ENCODE measurements around the gene CRYBA4.
"Not testable (repeated sequence)": the region's sequence is repeated elsewhere in the genome, so short reads cannot be mapped to it uniquely, and the experiment has no call there.

The CRYBA4 gene

GRCh38 chr22:26597480-26597879 is 24.3 kb upstream of the CRYBA4 start:
- no peak for DNase-seq

DNA sequence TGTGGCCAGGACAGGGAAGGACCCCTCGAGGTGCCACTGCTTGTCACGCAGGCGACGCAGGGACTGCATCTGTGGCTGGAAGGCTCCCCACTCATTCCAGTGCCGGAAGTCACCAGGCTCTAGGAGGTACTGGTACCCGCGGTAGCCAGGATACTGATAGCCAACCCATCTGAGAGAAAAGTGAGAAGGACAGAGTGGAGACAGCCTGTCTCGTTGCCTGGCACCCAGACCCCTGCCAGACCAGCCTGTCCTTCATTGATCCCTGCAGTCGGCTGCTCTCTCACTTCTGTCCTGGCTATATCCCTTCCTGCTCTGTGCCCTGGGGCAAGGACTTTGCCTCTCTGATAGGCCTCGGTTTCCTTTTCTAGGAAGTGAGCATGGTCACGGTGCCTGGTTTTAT is 22.3 kb upstream of the CRYBA4 start:
- DNase-seq: no peak

DNA sequence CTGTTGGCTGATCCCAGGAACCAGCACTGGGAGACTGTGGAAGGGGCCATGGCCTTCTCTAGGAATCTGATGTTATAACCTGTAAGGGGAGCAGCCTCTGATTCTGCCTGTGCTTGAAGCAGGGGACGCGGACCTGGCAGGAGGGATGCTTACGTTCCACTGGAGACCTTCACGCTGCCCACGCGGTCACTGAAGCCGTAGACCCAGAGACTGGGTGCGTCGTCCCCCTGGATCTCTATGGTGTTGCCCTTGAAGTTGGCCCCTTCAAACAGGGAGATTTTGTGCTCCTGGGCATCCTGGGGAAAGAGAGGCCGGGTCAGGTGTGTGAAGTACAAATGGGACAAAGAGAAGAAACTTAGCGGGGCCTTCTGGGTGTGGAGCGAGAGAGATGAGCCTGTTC is 20.0 kb upstream of the CRYBA4 start:
- DNase-seq: no peak

- no peak for DNase-seq
Observed at GRCh38 chr22:26602127-26602526, 19.6 kb upstream of the CRYBA4 start.

DNA sequence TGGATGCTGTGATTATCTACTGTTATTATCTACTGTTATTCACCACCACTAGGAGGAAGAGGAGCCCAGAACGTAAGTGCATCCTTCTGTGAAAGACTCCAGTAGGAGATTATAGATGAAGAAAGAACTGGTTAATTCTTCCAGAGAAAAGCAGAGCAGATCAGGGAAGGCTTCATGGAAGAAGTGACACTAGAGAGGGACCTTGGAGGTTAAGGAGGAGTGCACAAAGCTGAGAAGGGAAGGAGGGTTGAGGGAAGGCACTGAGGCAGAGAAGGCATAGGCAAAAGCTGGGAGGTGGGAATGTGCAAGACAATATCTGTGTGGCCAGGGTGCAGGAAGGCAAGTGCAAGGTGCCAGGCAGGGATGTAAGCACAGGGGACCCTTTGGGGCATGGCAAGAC is 17.4 kb upstream of the CRYBA4 start:
- DNase-seq: no peak

DNA sequence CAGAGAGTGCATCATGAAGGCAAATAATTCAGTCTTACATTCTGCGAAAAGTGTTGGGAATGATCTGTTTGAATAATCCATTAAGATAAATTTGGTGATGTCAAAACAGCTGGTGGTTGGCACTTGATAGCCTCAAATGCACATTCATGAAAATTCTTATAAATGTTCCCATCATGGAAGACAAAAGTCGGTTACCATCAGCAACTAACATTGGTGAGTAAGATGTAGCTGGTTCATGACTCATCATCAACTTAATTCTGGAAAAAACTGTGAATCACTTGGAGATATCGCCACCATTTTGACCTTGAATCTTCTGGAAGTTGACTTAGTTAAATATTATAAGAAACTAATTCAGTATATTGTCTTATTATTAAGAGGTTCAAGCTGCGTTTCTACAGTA is 15.2 kb upstream of the CRYBA4 start:
- DNase-seq: no peak

DNA sequence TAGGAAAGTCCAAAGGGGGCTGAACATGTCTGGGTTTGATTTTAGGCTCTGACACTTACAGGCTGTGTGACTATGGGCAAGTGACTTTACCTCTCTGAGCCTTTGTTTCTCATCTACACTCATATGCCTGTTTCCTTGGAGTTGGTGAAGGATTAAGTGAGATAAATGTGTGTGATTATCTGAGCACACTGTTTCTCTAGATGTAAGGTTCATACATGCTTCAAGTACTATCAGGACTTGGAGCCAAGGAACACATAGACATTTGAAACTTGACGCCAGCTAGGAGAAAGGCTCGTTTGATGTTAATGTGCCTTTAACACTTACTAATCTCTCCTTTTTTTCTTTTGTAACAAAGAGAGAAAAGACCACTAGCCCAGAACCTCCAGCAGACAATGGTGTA is 13.6 kb upstream of the CRYBA4 start:
- DNase-seq: no peak

GRCh38 chr22:26609287-26609686 is 12.5 kb upstream of the CRYBA4 start:
- DNase-seq: no peak

GRCh38 chr22:26610072-26610958 is 11.4 kb upstream of the CRYBA4 start:
- DNase-seq: no peak

DNA sequence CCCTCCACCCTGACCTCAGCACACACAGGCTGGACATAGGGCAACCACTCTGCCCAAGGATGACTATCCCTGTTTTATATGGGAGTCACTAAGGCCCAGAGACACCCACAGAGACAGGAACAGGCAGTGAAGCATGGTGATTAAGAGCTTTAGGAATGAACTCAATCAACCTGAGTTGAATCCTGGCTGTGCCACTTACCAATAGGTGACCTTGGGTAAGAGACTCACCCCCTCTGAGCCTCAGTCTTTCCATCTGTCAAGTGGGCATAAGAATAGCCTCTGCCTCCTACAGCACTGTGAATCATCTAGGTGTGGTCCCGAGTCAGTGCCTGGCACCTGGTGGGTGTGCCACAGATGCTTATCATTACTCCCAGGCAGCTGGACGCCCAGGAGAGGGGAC is 10.8 kb upstream of the CRYBA4 start:
- no peak for DNase-seq

GRCh38 chr22:26612652-26613051 is 9.1 kb upstream of the CRYBA4 start:
- DNase-seq: no peak

DNA sequence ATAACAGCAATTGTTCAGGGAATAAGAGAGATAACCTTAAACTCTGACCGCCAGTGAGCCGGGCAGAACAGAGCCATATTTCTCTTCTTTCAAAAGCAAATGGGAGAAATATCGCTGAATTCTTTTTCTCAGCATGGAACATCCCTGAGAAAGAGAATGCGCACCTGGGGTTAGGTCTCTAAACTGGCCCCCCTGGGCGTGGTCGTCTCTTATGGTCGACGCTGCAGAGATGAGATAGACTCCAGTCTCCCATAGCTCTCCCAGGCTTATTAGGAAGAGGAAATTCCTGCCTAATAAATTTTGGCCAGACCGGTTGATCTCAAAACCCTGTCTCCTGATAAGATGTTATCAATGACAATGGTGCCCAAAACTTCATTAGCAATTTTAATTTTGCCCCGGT is 8.0 kb upstream of the CRYBA4 start:
- DNase-seq: not testable (repeated sequence)

- no peak for DNase-seq
Observed at GRCh38 chr22:26614322-26614721, 7.4 kb upstream of the CRYBA4 start.

- no peak for DNase-seq
Observed at GRCh38 chr22:26615149-26615548, 6.6 kb upstream of the CRYBA4 start.

DNA sequence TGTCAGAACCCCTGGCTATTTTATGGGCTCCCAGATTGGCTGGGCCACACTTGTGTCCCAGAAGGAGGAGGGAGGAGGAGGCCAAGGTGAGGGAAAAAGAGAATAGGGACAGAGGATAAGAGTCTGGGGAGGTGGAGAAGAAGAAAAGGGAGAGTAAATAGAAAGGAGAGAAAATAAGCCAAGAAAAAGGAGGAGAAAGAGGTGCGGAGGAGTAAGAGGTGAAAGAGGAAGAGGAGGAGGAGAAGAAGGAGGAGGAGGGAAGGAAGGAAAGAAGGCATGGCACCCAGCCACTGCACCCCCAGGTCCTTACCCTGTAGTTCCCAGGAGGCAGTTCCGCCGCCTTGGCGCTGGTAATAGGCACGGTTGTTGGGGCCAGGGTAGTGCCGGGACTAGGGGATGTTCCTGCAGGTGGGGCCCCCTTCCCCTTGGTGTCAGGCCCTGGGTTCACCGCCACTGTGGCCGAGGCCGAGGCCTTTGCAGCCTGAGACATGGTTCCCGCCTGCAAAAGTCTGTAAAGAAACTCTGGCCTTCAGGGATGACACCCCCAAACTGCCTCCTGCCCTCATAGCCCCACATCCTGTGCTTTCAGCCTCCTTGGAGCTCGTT is 5.8 kb upstream of the CRYBA4 start:
- DNase-seq: no peak

GRCh38 chr22:26616650-26617049 is 5.1 kb upstream of the CRYBA4 start:
- DNase-seq: no peak

GRCh38 chr22:26617271-26618199 is 4.2 kb upstream of the CRYBA4 start, which contains the start of gene CRYBB1:
Gene CRYBB1 (minus strand): TSS chr22:26618027. CDS start chr22:26616319, 1,708 bp downstream.
- DNase-seq: no peak

DNA sequence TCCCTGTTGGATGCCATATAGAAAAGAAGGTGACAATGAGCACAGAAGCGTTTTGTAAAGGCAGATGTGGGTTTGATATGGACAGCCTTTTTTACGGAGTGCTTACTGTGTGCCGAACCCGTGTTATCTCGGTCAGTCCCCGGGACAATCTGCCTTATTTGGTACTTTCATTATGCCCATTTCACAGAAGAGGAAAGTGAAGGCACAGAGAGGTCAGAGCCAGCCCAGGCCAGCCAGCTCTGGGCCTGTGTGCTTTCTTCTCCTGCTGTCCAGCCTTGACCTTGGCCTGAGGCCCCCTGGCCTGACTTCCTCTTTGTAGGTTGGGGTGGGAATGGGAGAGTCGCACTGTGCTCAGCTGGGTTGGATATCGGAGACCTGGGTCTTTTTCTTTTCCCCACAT is 3.3 kb upstream of the CRYBA4 start:
- no peak for DNase-seq

DNA sequence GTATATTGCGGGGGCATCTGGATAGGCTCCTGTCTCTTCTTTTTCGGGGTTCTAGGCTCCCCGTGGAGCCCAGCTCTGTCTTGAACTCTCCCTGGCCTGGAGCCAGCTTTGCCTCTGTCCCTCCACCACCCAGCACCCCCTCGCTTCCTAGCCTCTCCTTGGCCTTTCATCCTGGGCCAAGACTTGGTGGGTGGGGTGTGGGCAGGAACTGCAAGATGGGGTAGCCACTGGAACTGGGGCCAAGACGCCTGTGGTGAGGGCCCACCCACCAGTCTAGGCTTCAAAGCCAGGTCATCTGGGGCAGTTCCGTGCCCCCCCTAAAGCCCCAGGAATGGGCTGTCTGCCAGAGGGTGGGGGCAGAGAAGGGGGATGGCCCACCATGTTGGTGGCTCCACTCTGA is 2.3 kb upstream of the CRYBA4 start:
- DNase-seq: no peak

DNA sequence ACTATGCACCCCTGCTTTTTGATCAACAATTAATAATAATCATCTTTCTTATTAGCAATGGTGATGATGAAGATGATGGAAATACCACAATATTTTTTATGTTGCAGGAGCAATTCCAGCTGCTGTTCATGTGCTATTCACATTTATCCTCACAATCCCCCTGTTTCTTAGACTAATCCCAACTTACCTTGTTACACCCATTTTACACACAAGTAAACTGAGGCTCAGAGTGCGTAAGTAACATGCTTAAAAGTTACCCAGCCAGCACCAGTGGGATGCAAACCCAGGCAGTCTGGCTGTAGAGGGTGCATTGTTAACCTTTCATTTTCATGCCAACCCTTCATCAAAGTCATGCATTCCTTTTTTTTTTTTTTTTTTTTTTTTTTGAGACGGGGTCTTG is 1.6 kb upstream of the CRYBA4 start:
- no peak for DNase-seq

DNA sequence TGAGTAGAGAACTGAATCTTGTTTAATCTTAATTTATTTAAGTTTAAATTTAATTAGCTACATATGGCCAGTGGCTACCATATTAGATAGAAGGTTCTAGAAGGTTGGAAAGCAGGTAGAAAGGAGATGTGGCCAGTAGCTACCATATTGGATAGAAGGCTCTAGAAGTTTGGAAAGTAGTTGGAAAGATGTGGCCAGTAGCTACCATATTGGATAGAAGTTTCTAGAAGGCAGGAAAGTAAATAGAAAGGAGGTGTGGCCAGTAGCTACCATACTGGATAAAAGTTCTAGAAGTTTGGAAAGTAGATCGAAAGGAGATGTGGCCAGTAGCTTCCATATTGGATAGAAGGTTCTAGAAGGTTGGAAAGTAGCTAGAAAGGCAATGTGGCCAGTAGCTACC is 2.2 kb downstream of the CRYBA4 start:
- no peak for DNase-seq

DNA sequence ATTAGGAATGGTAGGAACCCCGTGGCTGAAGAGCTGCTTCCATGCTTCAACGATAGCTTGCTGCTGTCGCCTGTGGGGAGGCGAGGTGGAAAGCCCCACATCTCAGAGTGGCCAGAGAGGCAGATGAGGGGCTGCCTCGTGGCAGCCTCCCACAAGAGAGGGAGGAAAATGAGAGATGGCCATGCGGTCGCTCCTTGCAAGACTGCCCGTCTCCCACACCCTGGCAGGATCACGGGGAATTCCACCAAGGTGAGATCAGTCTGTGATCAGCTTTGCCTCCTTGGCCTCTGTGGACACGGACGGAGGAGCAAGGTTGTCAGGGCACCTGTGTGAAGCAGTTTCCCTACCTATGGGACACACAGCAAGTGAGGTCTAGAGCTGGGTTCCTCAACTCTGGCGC is 3.0 kb downstream of the CRYBA4 start:
- DNase-seq: no peak

DNA sequence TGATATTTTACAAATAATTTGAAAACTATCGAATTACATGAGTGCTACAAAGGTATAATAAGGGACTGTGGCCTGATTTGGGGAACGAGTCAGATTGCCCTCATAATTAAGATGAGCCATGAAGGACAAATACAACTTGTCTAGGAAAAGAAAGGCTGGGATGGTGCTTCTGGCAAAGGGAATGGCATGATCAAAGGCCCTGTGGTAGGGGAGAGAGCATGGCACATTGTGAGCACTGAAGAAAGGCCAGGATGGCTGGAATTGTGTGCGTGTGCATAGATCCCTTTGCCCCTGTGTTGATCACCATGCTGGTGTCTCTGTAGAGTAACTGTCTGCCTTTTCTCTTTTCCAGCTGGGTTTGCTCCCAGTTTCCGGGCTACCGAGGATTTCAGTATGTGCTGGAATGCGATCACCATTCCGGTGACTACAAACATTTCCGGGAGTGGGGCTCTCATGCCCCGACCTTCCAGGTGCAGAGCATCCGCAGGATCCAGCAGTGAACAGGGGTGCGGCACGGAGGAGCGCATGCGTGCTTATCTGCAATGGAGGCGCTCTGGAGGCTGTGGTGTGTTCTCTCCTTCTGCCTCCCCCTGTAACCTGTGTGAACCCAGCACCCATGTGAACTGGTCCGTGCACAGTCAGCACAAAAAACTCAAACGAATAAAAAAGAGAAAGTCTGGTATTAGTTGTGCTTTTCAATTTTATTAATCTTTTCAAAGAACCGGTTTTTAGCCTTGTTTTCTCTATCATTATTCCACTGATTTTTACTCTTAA is 8.4 kb downstream of the CRYBA4 start:
- DNase-seq: no peak

Data from NCI-H2029 (cell line).